ENCODE data around the gene DNM2.

DNA sequence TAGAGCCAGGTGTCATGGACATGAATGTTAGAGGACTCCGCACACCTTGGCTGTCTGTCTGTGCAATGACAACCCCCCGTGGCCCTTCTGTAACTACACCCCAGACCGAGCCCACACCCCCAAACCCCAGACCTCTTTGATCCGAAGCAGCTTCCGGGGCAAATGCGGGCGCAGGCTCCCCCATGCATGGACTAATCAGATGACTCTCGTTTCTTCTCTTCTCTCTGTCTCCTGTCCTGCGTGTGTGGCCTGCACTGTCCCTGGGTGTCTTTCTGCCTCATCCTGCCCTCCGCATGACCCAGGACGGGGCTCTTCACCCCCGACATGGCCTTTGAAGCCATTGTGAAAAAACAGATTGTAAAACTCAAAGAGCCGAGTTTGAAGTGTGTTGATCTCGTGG, 79.2 kb downstream of the DNM2 start:
- TF ChIP-seq POLR2A (IDR thresholded peaks at IDR 0.05) (no peak), POLR2AphosphoS5 (IDR thresholded peaks at IDR 0.05) (no peak), EP300 (IDR thresholded peaks at IDR 0.05; ENCODE audit: low read depth) (no peak)
- TF ChIP-seq, protein P1, sequence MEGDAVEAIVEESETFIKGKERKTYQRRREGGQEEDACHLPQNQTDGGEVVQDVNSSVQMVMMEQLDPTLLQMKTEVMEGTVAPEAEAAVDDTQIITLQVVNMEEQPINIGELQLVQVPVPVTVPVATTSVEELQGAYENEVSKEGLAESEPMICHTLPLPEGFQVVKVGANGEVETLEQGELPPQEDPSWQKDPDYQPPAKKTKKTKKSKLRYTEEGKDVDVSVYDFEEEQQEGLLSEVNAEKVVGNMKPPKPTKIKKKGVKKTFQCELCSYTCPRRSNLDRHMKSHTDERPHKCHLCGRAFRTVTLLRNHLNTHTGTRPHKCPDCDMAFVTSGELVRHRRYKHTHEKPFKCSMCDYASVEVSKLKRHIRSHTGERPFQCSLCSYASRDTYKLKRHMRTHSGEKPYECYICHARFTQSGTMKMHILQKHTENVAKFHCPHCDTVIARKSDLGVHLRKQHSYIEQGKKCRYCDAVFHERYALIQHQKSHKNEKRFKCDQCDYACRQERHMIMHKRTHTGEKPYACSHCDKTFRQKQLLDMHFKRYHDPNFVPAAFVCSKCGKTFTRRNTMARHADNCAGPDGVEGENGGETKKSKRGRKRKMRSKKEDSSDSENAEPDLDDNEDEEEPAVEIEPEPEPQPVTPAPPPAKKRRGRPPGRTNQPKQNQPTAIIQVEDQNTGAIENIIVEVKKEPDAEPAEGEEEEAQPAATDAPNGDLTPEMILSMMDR (IDR thresholded peaks at IDR 0.05), result no peak
